HG02943 (cell line): ENCODE data around the gene ZNF101.

ENCODE experiments used
- ATAC-seq: cut with Tn5 transposase; IDR thresholded peaks from one replicate; pipeline ENCODE4 v1.9.1; 2021; ENCODE audit warnings: mild to moderate bottlenecking, low read depth, moderate library complexity; ENCODE audit not compliant: unreplicated experiment

ZNF101 gene

GRCh38 chr19:19668230-19669012 lies at the start of gene ZNF101:
Gene ZNF101, plus strand, starts transcription at chr19:19668839. Its CDS starts 125 bp downstream, at chr19:19668964.
- ATAC-seq, result peak; percentile 56

GRCh38 chr19:19619181-19619848 lies 49.3 kb upstream of the ZNF101 start:
- no peak for ATAC-seq

- no peak for ATAC-seq
Measured at GRCh38 chr19:19619849-19620210, 48.8 kb upstream of the ZNF101 start.

GRCh38 chr19:19623383-19623782 lies 45.3 kb upstream of the ZNF101 start:
- ATAC-seq, result no peak

- no peak for ATAC-seq
Measured at GRCh38 chr19:19624032-19624570, 44.5 kb upstream of the ZNF101 start.

GRCh38 chr19:19626516-19627472 lies 41.8 kb upstream of the ZNF101 start:
- no peak for ATAC-seq

GRCh38 chr19:19627621-19628500 lies 40.8 kb upstream of the ZNF101 start, which contains the start of gene LPAR2:
Gene LPAR2, minus strand, starts transcription at chr19:19628220. Its CDS starts 945 bp downstream, at chr19:19627275.
- no peak for ATAC-seq

GRCh38 chr19:19628501-19629134 lies 40.0 kb upstream of the ZNF101 start:
- ATAC-seq, result no peak

GRCh38 chr19:19630062-19630414 lies 38.6 kb upstream of the ZNF101 start:
- ATAC-seq, result no peak

- ATAC-seq, result no peak
Measured at GRCh38 chr19:19630426-19630825, 38.2 kb upstream of the ZNF101 start.

GRCh38 chr19:19631346-19631745 lies 37.3 kb upstream of the ZNF101 start:
- ATAC-seq, result no peak

GRCh38 chr19:19632661-19633060 lies 36.0 kb upstream of the ZNF101 start:
- ATAC-seq, result no peak

- ATAC-seq, result no peak
Measured at GRCh38 chr19:19633711-19634515, 34.7 kb upstream of the ZNF101 start.

GRCh38 chr19:19634516-19635312 lies 33.9 kb upstream of the ZNF101 start:
- ATAC-seq, result no peak

- ATAC-seq, result no peak
Measured at GRCh38 chr19:19635313-19635702, 33.3 kb upstream of the ZNF101 start.

GRCh38 chr19:19636573-19637185 lies 32.0 kb upstream of the ZNF101 start:
- ATAC-seq, result no peak

GRCh38 chr19:19637186-19637522 lies 31.5 kb upstream of the ZNF101 start:
- ATAC-seq, result no peak
